ENCODE measurements around the gene BDKRB2. TPM values are rescaled to one million over a fixed set of nuclear protein-coding genes. Genes with fewer than 3 reads are reported as not detected.

BDKRB2 gene
- total and polyA plus RNA-seq, 2 donors (not counting 1 experiment from before 2014, with no cell fraction given): 24.0 to 91.5 TPM

DNA sequence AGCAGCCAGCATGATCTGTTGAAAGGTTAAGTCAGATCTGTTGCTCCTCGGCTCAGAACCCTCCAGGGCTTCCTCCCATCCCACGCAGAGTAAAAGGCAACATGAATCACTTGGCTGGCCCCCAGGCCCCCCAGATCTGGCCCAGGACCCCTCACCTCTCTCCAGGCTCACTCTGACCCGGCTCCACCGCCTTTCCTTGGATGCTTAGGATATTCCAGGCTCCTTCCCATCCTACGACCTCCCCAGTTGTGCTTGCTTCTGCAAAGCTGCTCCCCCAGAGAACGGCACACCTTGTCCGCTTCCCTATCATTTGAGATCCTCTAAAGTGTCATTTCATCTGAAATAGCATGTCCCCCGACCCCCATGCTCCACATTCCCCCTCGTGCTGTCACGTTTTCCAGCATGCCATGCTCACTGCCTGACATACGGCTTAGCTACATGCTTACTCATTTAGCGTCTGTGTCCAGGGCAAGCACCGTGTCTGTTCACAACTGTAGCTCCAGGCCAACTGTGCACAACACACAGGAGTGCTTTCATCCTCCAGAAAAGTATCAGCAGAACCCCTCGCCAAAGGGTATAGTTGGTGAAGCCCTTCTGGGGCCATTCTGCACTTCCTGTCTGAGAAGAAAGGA is 33.6 kb upstream of the BDKRB2 start:
- H4K20me1 ChIP-seq (ENCODE audit: control insufficient read depth, extremely low read depth, insufficient read depth, low read length): no peaks in the 10 kb centered on the region
- no peaks in the 10 kb centered on the region for H3K27me3 ChIP-seq (ENCODE audit: control insufficient read depth, insufficient read depth, low read length)
- H3K36me3 ChIP-seq (ENCODE audit: control insufficient read depth, insufficient read depth, low read length): no peaks in the 10 kb centered on the region
- no peak overlapping the region for H3K4me2 ChIP-seq (ENCODE audit: extremely low read depth, insufficient read depth, low read length)
- no peak overlapping the region for H3K9ac ChIP-seq (ENCODE audit: insufficient read depth, low read length)
- H2AFZ ChIP-seq (ENCODE audit: low read length): no peak overlapping the region
- no peaks in the 10 kb centered on the region for H3K79me2 ChIP-seq (ENCODE audit: control insufficient read depth, insufficient read depth, low read length)
- DNase-seq (ENCODE audit: low read depth in 2 of 2): no peak
- no peak overlapping the region for H3K4me3 ChIP-seq (replicated peaks in 1 of 4; ENCODE audit: control extremely low read depth in 1 of 4, insufficient read depth in 1 of 4, low read depth in 3 of 4, low read length in 4 of 4)
- no peaks in the 10 kb centered on the region for H3K9me3 ChIP-seq (ENCODE audit: control insufficient read depth, insufficient read depth, low read depth, low read length)
- H3K4me1 ChIP-seq (ENCODE audit: control insufficient read depth, extremely low read depth, insufficient read depth, low read length): peaks cover 8% of the 10 kb centered on the region
- H3K27ac ChIP-seq (ENCODE audit: insufficient read depth, low read length): no peak overlapping the region
- TF ChIP-seq, protein P1, sequence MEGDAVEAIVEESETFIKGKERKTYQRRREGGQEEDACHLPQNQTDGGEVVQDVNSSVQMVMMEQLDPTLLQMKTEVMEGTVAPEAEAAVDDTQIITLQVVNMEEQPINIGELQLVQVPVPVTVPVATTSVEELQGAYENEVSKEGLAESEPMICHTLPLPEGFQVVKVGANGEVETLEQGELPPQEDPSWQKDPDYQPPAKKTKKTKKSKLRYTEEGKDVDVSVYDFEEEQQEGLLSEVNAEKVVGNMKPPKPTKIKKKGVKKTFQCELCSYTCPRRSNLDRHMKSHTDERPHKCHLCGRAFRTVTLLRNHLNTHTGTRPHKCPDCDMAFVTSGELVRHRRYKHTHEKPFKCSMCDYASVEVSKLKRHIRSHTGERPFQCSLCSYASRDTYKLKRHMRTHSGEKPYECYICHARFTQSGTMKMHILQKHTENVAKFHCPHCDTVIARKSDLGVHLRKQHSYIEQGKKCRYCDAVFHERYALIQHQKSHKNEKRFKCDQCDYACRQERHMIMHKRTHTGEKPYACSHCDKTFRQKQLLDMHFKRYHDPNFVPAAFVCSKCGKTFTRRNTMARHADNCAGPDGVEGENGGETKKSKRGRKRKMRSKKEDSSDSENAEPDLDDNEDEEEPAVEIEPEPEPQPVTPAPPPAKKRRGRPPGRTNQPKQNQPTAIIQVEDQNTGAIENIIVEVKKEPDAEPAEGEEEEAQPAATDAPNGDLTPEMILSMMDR (conservative IDR thresholded peaks at IDR 0.05 in 1 of 2, IDR thresholded peaks at IDR 0.05 in 1 of 2; ENCODE audit: low read depth in 1 of 2, low read length in 2 of 2): no peak
- TF ChIP-seq EZH2 (IDR thresholded peaks at IDR 0.05; ENCODE audit: low read length, missing control alignments): no peak

DNA sequence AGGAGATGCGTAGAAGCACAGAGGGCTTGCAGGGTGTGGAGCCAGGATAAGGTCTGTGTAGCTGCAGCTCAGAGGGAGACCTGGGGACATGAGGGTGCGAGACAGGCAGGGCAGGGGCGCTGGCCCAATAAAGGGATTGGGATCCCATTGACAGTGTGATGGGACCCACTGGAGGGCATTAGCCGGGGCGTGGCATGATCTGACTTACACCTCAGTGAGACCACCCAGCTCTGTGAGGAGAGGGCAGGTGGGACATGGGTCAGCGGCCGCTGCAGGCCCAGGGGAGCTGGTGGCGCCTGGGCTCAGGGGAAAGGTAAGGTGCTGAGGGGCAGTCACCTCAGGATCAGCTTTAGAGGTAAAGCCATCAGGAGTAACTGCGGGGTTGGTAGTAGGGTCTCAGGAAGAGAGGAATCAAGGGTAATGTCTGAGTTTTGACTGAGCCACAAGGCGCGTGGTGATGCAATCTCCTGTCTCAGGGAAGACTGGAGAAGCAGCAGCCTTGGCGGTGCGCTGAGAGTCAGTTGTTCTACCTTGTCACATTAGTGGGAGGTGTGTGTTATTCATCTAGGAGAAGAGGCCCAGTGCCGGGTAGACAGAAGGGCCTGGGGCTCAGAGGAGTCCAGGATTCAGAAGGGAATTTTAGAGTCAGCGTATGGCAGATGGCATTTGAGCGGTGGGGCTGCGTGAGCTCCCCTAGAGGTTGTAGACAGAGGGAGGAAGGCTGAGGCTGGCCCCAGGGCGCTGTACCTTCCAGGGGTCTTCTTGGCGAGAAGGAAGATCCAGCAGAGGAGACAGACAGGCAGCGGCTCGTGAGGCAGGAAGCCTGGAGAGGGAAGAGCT is 30.8 kb upstream of the BDKRB2 start:
- H3K27ac ChIP-seq (ENCODE audit: insufficient read depth, low read length): no peak overlapping the region
- no peaks in the 10 kb centered on the region for H4K20me1 ChIP-seq (ENCODE audit: control insufficient read depth, extremely low read depth, insufficient read depth, low read length)
- no peak overlapping the region for H3K9ac ChIP-seq (ENCODE audit: insufficient read depth, low read length)
- no peaks in the 10 kb centered on the region for H3K79me2 ChIP-seq (ENCODE audit: control insufficient read depth, insufficient read depth, low read length)
- no peaks in the 10 kb centered on the region for H3K36me3 ChIP-seq (ENCODE audit: control insufficient read depth, insufficient read depth, low read length)
- no peaks in the 10 kb centered on the region for H3K9me3 ChIP-seq (ENCODE audit: control insufficient read depth, insufficient read depth, low read depth, low read length)
- H2AFZ ChIP-seq (ENCODE audit: low read length): no peak overlapping the region
- no peak for DNase-seq (ENCODE audit: low read depth in 2 of 2)
- H3K27me3 ChIP-seq (ENCODE audit: control insufficient read depth, insufficient read depth, low read length): no peaks in the 10 kb centered on the region
- no peak overlapping the region for H3K4me3 ChIP-seq (replicated peaks in 1 of 4; ENCODE audit: control extremely low read depth in 1 of 4, insufficient read depth in 1 of 4, low read depth in 3 of 4, low read length in 4 of 4)
- TF ChIP-seq, protein P1 (conservative IDR thresholded peaks at IDR 0.05 in 1 of 2, IDR thresholded peaks at IDR 0.05 in 1 of 2; ENCODE audit: low read depth in 1 of 2, low read length in 2 of 2): no peak
- no peak for TF ChIP-seq EZH2 (IDR thresholded peaks at IDR 0.05; ENCODE audit: low read length, missing control alignments)
- no peak overlapping the region for H3K4me2 ChIP-seq (ENCODE audit: extremely low read depth, insufficient read depth, low read length)
- H3K4me1 ChIP-seq (ENCODE audit: control insufficient read depth, extremely low read depth, insufficient read depth, low read length): peaks cover 6% of the 10 kb centered on the region

DNA sequence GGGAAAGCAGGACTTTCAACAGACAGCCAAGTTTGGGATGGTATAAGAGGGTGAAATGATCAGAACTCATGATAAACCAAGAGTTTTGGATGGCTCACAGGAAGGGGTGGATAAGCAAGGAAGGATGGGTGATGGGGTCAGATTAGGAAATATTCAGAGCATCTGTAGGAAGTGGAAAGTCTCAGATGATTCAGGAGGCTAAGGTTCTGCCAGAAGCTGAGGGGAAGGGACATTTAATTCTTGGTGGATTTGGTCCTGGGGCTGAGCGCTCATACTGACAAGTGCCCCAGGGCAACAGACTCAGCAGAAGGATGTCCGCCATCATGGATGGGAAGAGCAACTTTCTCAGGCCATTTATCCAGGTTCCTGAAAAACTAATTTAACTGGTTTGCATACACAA is 28.4 kb upstream of the BDKRB2 start:
- H3K36me3 ChIP-seq (ENCODE audit: control insufficient read depth, insufficient read depth, low read length): no peaks in the 10 kb centered on the region
- H3K27ac ChIP-seq (ENCODE audit: insufficient read depth, low read length): peak overlapping the region; percentile 43
- no peak overlapping the region for H3K9ac ChIP-seq (ENCODE audit: insufficient read depth, low read length)
- H3K4me2 ChIP-seq (ENCODE audit: extremely low read depth, insufficient read depth, low read length): peak overlapping the region; percentile 13
- no peaks in the 10 kb centered on the region for H3K27me3 ChIP-seq (ENCODE audit: control insufficient read depth, insufficient read depth, low read length)
- peak in 1 of 2 donors; percentile 56 for DNase-seq (ENCODE audit: low read depth in 2 of 2)
- H2AFZ ChIP-seq (ENCODE audit: low read length): no peak overlapping the region
- no peaks in the 10 kb centered on the region for H3K79me2 ChIP-seq (ENCODE audit: control insufficient read depth, insufficient read depth, low read length)
- TF ChIP-seq, protein P1 (conservative IDR thresholded peaks at IDR 0.05 in 1 of 2, IDR thresholded peaks at IDR 0.05 in 1 of 2; ENCODE audit: low read depth in 1 of 2, low read length in 2 of 2): no peak
- no peak for TF ChIP-seq EZH2 (IDR thresholded peaks at IDR 0.05; ENCODE audit: low read length, missing control alignments)
- H3K4me3 ChIP-seq (replicated peaks in 1 of 4; ENCODE audit: control extremely low read depth in 1 of 4, insufficient read depth in 1 of 4, low read depth in 3 of 4, low read length in 4 of 4): no peak overlapping the region
- H3K9me3 ChIP-seq (ENCODE audit: control insufficient read depth, insufficient read depth, low read depth, low read length): no peaks in the 10 kb centered on the region
- H3K4me1 ChIP-seq (ENCODE audit: control insufficient read depth, extremely low read depth, insufficient read depth, low read length): peaks cover 6% of the 10 kb centered on the region
- no peaks in the 10 kb centered on the region for H4K20me1 ChIP-seq (ENCODE audit: control insufficient read depth, extremely low read depth, insufficient read depth, low read length)
